Measurements from ENCODE around the gene RING1. TPM values are rescaled to one million over a fixed set of nuclear protein-coding genes. Genes with fewer than 3 reads are reported as not detected.
A peak's percentile ranks its signal among the peaks of the same experiment; 100 is the strongest.

Gene RING1
- total and polyA plus RNA-seq, 10 of the 15 experiments (the other 5 are each of a cell fraction or from before 2014, with no cell fraction given): 2.0 to 27.2 (median 15.8) TPM

- TF ChIP-seq CEBPZ (IDR thresholded peaks at IDR 0.05; ENCODE audit: low read depth, low read length) (no peak), MYB (IDR thresholded peaks at IDR 0.05; ENCODE audit: borderline replicate concordance, low read depth, low read length) (no peak), MAX (IDR thresholded peaks at IDR 0.05; ENCODE audit: low read depth, low read length) (no peak), FOXK2 (IDR thresholded peaks at IDR 0.05) (no peak), EED (IDR thresholded peaks at IDR 0.05; ENCODE audit: low read depth) (no peak), ZNF274 (IDR thresholded peaks at IDR 0.05; ENCODE audit: insufficient read depth, insufficient read length) (no peak), MTA3 (IDR thresholded peaks at IDR 0.05; ENCODE audit: borderline replicate concordance, low read length) (no peak), CUX1 (IDR thresholded peaks at IDR 0.05; ENCODE audit: insufficient replicate concordance, low read depth, low read length) (peak; percentile 94), USF2 (IDR thresholded peaks at IDR 0.05; ENCODE audit: borderline replicate concordance, low read depth, low read length) (no peak), RELB (IDR thresholded peaks at IDR 0.05; ENCODE audit: low read depth) (0 out of 2 replicates have a peak, but pooled peaks have one; percentile 22), KDM1A (IDR thresholded peaks at IDR 0.05; ENCODE audit: borderline replicate concordance) (no peak), BHLHE40 (IDR thresholded peaks at IDR 0.05; ENCODE audit: borderline replicate concordance in 1 of 2, low read depth in 2 of 2, low read length in 1 of 2) (0 out of 4 replicates have a peak, but pooled peaks of 1 of the 2 experiments have one; percentile 33), ATF7 (IDR thresholded peaks at IDR 0.05; ENCODE audit: low read depth) (peak; percentile 50; the same call in 1 of the 2 replicates), CREM (IDR thresholded peaks at IDR 0.05; ENCODE audit: low read depth) (no peak), BMI1 (IDR thresholded peaks at IDR 0.05; ENCODE audit: borderline replicate concordance) (no peak), KLF5 (IDR thresholded peaks at IDR 0.05; ENCODE audit: partially characterized antibody) (no peak), RAD21 (IDR thresholded peaks at IDR 0.05; ENCODE audit: insufficient read depth, low read depth, low read length) (no peak)
These were observed 37.9 kb upstream of the RING1 start (continued) for GRCh38 chr6:33170176-33171015.
